HepG2 (cell line): ENCODE data around the gene SGK1. TPM values are rescaled to one million over a fixed set of nuclear protein-coding genes. Genes with fewer than 3 reads are reported as not detected.
A peak's percentile ranks its signal among the peaks of the same experiment; 100 is the strongest.

Source experiments
- ARHGAP35 ChIP-seq: sonication (generic); formaldehyde crosslinking; IDR thresholded peaks from 2 replicates; pipeline ENCODE4 v1.9.0; 2022; ENCODE audit warnings: mild to moderate bottlenecking, inconsistent platforms, moderate library complexity, missing genetic modification reagents, borderline replicate concordance
- ATF3 ChIP-seq: sonication (generic); formaldehyde crosslinking; IDR thresholded peaks from 2 replicates; pipeline ENCODE4 v1.4.0; 2020; ENCODE audit warnings: missing genetic modification reagents
- E2F5 ChIP-seq: sonication (generic); formaldehyde crosslinking; conservative IDR thresholded peaks from 2 replicates; pipeline ENCODE4 v1.4.0; 2020; ENCODE audit warnings: missing genetic modification reagents
- HNF4A ChIP-seq: sonication (generic); formaldehyde crosslinking; IDR thresholded peaks from 2 replicates; pipeline ENCODE4 v1.4.0; 2020; ENCODE audit warnings: missing genetic modification reagents
- RBM39 ChIP-seq: fragments of 200-400 bp; formaldehyde crosslinking; IDR thresholded peaks from one replicate; pipeline ENCODE4 v1.6.1; 2018; ENCODE audit warnings: antibody characterized with exemption, mild to moderate bottlenecking, low read depth, low read length; ENCODE audit not compliant: poor library complexity, severe bottlenecking
- SETDB1 ChIP-seq: sonication (generic); formaldehyde crosslinking; IDR thresholded peaks from 2 replicates; pipeline ENCODE4 v1.5.1; 2020; ENCODE audit warnings: missing genetic modification reagents, mild to moderate bottlenecking, borderline replicate concordance
- SIX1 ChIP-seq: sonication (generic); formaldehyde crosslinking; IDR thresholded peaks from 2 replicates; pipeline ENCODE4 v1.4.0; 2020; ENCODE audit warnings: missing genetic modification reagents, borderline replicate concordance
- SMYD3 ChIP-seq: sonication (generic); formaldehyde crosslinking; IDR thresholded peaks from 2 replicates; pipeline ENCODE4 v1.8.1; 2023; ENCODE audit warnings: mild to moderate bottlenecking, missing genetic modification reagents
- SUZ12 ChIP-seq: fragments of 150-350 bp; IDR thresholded peaks from 2 replicates; pipeline ENCODE4 v1.6.1; 2014; ENCODE audit warnings: low read depth, low read length
- ZFP36L1 ChIP-seq: sonication (generic); formaldehyde crosslinking; IDR thresholded peaks from 2 replicates; pipeline ENCODE4 v1.8.0; 2022; ENCODE audit warnings: mild to moderate bottlenecking, missing genetic modification reagents, moderate library complexity
- ZNF253 ChIP-seq: sonication (generic); formaldehyde crosslinking; IDR thresholded peaks from 2 replicates; pipeline ENCODE4 v1.8.0; 2022; ENCODE audit warnings: mild to moderate bottlenecking, missing genetic modification reagents, borderline replicate concordance
- ZNF260 ChIP-seq: sonication (generic); formaldehyde crosslinking; IDR thresholded peaks from 2 replicates; pipeline ENCODE4 v1.4.0; 2020; ENCODE audit warnings: missing genetic modification reagents, low read depth, mild to moderate bottlenecking, borderline replicate concordance
- ZNF530 ChIP-seq: sonication (generic); formaldehyde crosslinking; IDR thresholded peaks from 2 replicates; pipeline ENCODE4 v1.5.0; 2020; ENCODE audit warnings: low read depth, mild to moderate bottlenecking, missing genetic modification reagents
- ZNF766 ChIP-seq: sonication (generic); formaldehyde crosslinking; IDR thresholded peaks from 2 replicates; pipeline ENCODE4 v1.5.0; 2020; ENCODE audit warnings: missing genetic modification reagents, borderline replicate concordance
- ZNF879 ChIP-seq: sonication (generic); formaldehyde crosslinking; IDR thresholded peaks from 2 replicates; pipeline ENCODE4 v1.8.1; 2023; ENCODE audit warnings: missing genetic modification reagents
- polyA plus RNA-seq, 8 experiments: library from polyadenylated mRNA; depleted of rRNA in 3 of 8; stranded (reverse) in 7 of 8; unstranded in 1 of 8; fragments of >200 nt; fragmentation: Illumina TruSeq in 4 of 8; extraction: Trizol in 4 of 8; gene quantifications; 2 replicates each; pipeline versions ENCODE4 v1.2.1 to v1.2.3, GENCODE V29; 2011 to 2016; ENCODE audit warnings: low read depth in 4 of 8, missing spikeins in 1 of 8, mixed read lengths in 1 of 8; ENCODE audit not compliant: insufficient read depth in 1 of 8
- total RNA-seq, 5 experiments: library from RNA; depleted of rRNA; stranded (reverse); fragments of >200 nt; fragmentation: Illumina TruSeq; extraction: Trizol; gene quantifications; 2 replicates each; pipeline ENCODE4 v1.2.3, GENCODE V29; 2016; ENCODE audit warnings: low read depth in 1 of 5
- TF ChIP-seq, protein P1 (sequence below): sonication (generic); formaldehyde crosslinking; IDR thresholded peaks from 2 replicates; pipeline ENCODE4 v1.5.0; 2020; ENCODE audit warnings: mild to moderate bottlenecking, missing genetic modification reagents, borderline replicate concordance
- TF ChIP-seq, protein P2 (sequence below): sonication (generic); formaldehyde crosslinking; IDR thresholded peaks from 2 replicates; pipeline ENCODE4 v1.4.0; 2020; ENCODE audit warnings: low read depth, mild to moderate bottlenecking, missing genetic modification reagents

SGK1 gene
- total and polyA plus RNA-seq, 2 of the 13 experiments (the other 11 are each of a cell fraction or from before 2014, with no cell fraction given): 56.1 to 56.2 TPM

DNA sequence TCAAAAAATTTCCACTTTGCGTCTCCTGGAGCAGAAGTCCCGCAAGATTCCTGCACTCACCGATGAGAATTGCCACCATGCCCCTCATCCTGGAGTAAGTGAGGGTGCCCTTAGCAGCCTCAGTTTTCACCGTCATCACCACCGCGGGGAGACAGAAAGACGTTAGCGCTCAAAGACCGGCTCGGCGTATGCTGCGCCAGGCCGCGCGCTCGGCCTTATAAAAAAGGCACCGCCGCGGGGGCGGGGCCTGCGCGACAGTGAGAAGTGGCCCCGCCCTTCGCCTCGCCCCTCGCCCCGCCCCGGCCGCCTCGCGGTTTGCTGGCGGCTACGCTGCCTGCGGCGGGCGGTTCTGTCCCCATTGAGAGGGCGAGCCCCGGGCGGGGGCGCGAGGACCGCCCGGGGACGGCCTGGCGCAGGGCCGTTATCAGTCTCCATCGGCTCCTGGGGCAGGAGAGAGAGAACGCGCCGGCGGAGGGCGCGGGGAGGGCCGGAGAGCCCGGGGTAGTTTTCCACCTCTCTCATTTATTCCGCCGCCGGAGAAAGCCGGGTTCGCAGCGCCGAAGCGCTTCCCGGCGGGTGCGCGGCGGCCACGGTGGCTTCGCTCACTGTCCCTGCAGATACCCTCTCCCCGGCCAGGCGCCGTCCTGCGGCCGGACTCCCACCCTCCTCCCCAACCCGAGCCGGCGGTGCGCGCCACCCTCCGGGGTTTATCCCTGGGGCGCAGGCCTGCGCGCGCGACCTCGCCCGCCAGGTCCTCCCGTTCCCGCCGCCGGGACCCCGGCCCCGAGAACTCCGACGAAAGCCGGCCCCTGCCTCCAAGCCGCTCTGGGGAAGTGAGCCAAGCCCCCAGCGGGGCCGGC lies 143.0 kb downstream of the SGK1 start (continued):
- TF ChIP-seq ZNF253 (CRISPR knock-in tag): no peak; the same call in 1 of the 2 replicates
- TF ChIP-seq ZNF766 (CRISPR knock-in tag): peak; percentile 58
- no peak; the same call in 1 of the 2 replicates for TF ChIP-seq ATF3 (CRISPR knock-in tag)
- TF ChIP-seq, protein P1, sequence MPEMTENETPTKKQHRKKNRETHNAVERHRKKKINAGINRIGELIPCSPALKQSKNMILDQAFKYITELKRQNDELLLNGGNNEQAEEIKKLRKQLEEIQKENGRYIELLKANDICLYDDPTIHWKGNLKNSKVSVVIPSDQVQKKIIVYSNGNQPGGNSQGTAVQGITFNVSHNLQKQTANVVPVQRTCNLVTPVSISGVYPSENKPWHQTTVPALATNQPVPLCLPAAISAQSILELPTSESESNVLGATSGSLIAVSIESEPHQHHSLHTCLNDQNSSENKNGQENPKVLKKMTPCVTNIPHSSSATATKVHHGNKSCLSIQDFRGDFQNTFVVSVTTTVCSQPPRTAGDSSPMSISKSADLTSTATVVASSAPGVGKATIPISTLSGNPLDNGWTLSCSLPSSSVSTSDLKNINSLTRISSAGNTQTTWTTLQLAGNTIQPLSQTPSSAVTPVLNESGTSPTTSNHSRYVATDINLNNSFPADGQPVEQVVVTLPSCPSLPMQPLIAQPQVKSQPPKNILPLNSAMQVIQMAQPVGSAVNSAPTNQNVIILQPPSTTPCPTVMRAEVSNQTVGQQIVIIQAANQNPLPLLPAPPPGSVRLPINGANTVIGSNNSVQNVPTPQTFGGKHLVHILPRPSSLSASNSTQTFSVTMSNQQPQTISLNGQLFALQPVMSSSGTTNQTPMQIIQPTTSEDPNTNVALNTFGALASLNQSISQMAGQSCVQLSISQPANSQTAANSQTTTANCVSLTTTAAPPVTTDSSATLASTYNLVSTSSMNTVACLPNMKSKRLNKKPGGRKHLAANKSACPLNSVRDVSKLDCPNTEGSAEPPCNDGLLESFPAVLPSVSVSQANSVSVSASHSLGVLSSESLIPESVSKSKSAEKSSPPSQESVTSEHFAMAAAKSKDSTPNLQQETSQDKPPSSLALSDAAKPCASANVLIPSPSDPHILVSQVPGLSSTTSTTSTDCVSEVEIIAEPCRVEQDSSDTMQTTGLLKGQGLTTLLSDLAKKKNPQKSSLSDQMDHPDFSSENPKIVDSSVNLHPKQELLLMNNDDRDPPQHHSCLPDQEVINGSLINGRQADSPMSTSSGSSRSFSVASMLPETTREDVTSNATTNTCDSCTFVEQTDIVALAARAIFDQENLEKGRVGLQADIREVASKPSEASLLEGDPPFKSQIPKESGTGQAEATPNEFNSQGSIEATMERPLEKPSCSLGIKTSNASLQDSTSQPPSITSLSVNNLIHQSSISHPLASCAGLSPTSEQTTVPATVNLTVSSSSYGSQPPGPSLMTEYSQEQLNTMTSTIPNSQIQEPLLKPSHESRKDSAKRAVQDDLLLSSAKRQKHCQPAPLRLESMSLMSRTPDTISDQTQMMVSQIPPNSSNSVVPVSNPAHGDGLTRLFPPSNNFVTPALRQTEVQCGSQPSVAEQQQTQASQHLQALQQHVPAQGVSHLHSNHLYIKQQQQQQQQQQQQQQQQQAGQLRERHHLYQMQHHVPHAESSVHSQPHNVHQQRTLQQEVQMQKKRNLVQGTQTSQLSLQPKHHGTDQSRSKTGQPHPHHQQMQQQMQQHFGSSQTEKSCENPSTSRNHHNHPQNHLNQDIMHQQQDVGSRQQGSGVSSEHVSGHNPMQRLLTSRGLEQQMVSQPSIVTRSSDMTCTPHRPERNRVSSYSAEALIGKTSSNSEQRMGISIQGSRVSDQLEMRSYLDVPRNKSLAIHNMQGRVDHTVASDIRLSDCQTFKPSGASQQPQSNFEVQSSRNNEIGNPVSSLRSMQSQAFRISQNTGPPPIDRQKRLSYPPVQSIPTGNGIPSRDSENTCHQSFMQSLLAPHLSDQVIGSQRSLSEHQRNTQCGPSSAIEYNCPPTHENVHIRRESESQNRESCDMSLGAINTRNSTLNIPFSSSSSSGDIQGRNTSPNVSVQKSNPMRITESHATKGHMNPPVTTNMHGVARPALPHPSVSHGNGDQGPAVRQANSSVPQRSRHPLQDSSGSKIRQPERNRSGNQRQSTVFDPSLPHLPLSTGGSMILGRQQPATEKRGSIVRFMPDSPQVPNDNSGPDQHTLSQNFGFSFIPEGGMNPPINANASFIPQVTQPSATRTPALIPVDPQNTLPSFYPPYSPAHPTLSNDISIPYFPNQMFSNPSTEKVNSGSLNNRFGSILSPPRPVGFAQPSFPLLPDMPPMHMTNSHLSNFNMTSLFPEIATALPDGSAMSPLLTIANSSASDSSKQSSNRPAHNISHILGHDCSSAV: no peak
- no peak for TF ChIP-seq ZNF260 (CRISPR knock-in tag)
- no peak for TF ChIP-seq ZNF530 (CRISPR knock-in tag)
- peak; percentile 56; the same call in 1 of the 2 replicates for TF ChIP-seq SMYD3
- TF ChIP-seq SETDB1 (CRISPR knock-in tag): no peak
- peak; percentile 35; the same call in 1 of the 2 replicates for TF ChIP-seq ZNF879
- peak; percentile 23; the same call in 1 of the 2 replicates for TF ChIP-seq ARHGAP35
- peak; percentile 73 for TF ChIP-seq RBM39
- TF ChIP-seq E2F5 (CRISPR knock-in tag): peak; percentile 54; the same call in 1 of the 2 replicates
- peak; percentile 40 for TF ChIP-seq HNF4A (CRISPR knock-in tag)
- TF ChIP-seq ZFP36L1 (CRISPR knock-in tag): peak; percentile 72
- no peak for TF ChIP-seq SIX1 (CRISPR knock-in tag)
- TF ChIP-seq SUZ12: no peak
- TF ChIP-seq, protein P2, sequence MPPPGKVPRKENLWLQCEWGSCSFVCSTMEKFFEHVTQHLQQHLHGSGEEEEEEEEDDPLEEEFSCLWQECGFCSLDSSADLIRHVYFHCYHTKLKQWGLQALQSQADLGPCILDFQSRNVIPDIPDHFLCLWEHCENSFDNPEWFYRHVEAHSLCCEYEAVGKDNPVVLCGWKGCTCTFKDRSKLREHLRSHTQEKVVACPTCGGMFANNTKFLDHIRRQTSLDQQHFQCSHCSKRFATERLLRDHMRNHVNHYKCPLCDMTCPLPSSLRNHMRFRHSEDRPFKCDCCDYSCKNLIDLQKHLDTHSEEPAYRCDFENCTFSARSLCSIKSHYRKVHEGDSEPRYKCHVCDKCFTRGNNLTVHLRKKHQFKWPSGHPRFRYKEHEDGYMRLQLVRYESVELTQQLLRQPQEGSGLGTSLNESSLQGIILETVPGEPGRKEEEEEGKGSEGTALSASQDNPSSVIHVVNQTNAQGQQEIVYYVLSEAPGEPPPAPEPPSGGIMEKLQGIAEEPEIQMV: peak; percentile 4; the same call in 1 of the 2 replicates
